ENCODE data around the gene TRIM66.
"Not testable (repeated sequence)": the region's sequence is repeated elsewhere in the genome, so short reads cannot be mapped to it uniquely, and the experiment has no call there.

The TRIM66 gene

GRCh38 chr11:8690374-8691342, 8.2 kb upstream of the TRIM66 start:
- no peak for DNase-seq (ENCODE audit: low spot score)

DNA sequence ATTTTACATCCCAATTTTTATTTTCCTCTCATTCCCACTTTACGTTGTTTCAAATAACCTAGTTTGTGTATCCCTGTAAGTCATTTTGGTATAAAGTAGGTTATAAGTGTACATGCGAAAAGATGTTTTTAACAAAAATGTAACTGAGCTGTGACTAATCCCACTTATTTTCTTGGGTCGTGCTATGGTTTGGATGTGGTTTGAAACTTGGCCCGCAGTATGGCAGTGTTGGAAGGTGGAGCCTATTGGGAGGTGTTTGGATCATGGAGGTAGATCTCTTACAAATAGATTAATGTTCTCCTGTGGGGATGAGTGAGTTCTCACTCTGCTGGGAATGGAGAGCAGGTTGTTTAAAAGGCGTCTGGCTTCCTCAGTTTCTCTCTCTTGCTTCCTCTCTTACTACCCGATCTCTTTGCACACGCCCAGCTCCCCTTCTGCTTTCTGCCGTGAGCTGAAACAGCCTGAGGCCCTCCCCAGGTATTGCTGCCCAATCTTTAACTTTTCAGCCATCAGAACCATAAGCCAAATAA, 7.3 kb upstream of the TRIM66 start:
- peak; percentile 49 for DNase-seq (ENCODE audit: low spot score)

DNA sequence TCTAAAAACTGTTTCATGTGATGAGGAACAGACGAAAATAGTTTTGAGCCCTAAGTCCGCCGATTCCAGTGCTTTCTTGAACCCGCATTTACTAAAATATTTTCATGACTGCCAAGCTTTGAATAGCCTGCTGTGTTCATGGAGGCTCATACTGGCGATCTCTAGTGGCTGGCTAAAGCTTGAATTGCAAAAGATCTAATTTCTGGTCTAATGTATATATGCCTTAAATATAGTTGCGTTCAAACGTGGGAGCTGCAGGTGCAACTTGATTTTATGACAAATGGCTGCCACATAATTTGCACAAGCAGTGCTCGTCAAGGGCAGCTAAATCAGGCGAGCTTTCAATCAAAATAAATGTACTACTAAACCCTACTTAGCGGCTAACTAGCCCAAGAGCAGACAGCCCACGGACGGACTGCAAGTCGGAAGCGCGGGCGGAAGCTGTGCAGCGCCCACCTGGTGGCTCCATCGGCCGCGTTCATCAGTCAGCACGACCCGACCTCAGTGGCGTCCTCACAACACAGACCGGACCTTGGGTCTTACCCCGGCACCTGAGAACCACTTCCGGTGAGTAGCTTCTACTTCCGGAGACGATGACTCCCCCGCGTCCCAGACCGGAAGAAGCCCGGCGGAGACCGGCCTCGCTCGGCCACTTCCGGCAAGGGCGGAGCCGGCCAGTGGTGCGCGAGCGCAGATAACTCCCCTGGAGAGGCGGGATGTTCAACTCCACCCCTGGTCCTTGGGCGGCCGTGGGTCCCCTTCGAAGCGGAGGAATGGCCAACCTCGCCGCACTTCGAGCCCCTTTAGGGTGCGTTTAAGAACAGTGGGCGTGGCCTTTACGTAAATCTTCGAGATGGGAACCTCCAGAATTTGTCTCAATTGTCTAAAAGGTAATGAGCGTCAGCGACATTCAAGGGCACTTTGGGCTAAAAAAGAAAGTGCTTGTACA, 6.2 kb upstream of the TRIM66 start:
- peak; percentile 99 for DNase-seq (ENCODE audit: low spot score)

DNA sequence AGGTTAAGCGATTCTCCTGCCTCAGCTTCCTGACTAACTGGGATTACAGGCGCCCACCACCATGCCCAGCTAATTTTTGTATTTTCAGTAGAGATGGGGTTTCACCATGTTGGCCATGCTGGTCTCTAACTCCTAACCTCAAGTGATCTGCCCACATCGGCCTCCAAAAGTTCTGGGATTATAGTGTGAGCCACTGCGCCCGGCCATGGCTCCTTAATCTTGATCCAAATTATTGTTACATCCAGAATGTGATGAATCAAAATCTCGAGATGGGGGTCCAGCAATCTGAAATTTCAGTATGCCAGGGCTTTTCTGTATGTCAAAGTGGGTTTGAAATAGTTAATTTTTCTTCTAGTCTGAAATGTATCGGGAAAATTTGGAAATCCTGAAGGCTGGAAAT, 3.9 kb upstream of the TRIM66 start:
- no peak for DNase-seq (ENCODE audit: low spot score)

DNA sequence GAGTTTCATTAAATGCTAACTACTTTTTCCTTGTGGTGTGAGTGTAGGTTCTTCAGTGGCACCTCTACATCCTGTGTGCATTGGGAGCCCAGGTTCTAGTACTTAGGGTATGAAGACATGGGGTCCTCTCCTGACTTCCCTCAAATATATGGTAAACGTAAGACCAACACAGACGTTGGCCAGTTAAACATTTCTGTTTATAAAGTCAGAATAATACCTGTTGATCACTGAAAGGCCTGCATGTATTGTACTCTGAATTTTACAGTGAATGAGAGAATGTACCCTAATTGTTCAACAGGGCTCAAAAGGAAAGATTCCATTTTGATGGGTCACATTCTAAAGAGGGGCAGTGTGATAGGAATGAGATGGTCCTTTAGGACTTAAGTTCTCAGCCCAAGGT, 3.4 kb upstream of the TRIM66 start:
- DNase-seq (ENCODE audit: low spot score): peak; percentile 28

- DNase-seq (ENCODE audit: low spot score): peak; percentile 37
Measured at GRCh38 chr11:8685306-8685705, 2.8 kb upstream of the TRIM66 start.

DNA sequence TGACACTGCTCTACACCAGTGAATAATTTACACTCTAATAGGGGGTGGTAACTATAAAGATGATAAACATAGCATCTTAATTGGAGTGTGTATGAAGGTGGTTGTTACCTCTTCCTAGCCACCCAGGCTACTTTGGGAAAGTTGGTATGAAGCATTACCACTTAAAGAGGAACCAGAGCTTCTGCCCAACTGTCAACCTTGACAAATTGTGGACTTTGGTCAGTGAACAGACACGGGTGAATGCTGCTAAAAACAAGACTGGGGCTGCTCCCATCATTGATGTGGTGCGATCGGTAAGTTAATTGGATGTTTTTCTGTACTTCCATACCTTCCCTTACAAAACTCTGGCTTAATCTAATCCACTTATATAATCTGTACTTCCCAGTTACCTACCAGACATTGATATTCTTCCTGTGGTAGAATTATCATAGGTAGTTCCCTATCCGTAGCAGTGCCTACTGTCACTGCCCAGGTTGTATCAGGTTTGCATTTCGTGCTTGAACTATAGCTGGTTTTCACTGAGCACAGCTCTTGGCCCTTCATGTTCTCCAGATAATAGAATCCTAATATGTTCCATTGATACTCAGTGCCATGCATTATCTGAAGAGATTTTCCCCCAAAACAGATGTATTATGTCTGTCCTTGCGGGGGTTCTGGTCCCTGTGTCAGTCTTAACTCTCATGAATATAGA, 2.3 kb upstream of the TRIM66 start:
- DNase-seq (ENCODE audit: low spot score): no peak

- peak; percentile 33 for DNase-seq (ENCODE audit: low spot score)
Measured at GRCh38 chr11:8683115-8683807, 796 bp upstream of the TRIM66 start.

DNA sequence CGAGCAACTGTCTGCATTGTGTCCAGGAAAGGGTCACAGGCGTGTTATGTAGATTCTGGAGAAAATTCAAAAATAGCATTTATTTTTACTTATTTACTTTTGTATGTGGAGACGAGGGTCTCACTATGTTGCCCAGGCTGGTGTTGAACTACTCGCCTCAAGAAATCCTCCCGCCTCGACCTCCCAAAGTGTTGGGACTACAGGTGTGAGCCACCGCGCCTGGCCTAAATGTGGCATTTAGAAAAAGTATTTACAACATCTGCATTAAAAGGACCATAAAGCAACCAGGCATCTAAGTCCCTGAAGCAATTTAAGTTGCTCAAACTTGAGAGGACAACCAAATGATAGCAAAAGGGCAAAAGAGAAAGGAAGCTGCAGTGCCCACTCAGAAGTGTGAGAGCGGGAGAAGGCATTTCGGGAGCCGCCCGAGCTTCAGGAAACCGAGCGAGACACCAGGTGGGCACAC, 595 bp downstream of the TRIM66 start:
- DNase-seq (ENCODE audit: low spot score): peak; percentile 39

- no peak for DNase-seq (ENCODE audit: low spot score)
Measured at GRCh38 chr11:8679006-8679405, 3.5 kb downstream of the TRIM66 start.

DNA sequence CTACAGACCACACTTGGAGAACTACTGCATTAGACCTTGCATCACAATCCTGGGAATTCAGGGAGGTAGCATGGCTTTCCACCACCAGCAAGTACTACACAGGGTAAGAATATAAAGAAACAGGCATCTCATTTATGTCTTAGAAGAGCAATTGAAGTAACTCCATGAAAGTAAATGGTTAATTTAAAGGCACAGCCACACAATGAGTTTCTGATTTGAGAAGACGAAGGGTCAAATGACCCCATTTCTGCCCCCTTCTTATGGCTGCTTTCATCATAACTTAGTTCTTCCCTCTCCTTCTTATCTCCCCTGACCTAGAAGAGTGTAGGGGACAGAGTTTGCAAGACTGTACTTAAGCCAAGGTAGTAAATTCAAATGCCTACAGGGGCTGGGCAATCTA, 6.0 kb downstream of the TRIM66 start:
- DNase-seq (ENCODE audit: low spot score): no peak

DNA sequence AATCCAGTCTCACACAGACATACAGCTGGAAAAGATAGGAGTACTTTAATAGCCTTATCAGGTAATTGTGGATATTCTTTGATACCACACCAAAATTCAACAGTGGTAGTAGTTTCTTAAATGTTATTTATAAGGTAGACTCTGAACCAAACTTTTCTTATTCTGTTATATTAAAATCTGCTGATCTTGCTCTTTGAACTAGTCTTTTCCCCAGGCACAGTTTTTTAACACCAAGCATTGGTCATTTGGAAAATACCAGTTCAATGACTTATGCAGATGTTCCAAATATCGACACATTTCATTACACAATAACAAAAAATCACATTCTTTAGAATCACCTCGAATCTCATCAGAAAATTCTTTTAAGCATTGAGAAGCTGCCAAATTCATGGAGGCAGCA, 7.6 kb downstream of the TRIM66 start:
- no peak for DNase-seq (ENCODE audit: low spot score)

DNA sequence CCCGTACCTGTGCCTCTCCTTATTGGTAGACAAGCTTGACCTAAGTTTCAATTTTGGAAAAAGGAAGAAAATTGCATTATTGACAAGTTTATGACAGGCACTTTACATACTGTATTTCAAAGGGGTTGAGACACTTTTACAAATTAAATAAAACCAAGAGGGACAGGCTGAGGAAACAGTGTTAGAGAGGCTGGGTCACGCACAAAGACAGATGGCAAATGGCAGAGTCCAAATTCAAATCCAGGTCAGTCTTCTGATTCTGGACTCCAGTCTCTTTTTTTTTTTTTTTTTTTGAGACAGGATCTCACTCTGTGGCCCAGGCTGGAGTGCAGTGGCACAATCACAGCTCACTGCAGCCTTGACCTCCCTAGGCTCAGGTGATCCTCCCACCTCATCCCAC, 10.1 kb downstream of the TRIM66 start:
- no peak for DNase-seq (ENCODE audit: low spot score)

DNA sequence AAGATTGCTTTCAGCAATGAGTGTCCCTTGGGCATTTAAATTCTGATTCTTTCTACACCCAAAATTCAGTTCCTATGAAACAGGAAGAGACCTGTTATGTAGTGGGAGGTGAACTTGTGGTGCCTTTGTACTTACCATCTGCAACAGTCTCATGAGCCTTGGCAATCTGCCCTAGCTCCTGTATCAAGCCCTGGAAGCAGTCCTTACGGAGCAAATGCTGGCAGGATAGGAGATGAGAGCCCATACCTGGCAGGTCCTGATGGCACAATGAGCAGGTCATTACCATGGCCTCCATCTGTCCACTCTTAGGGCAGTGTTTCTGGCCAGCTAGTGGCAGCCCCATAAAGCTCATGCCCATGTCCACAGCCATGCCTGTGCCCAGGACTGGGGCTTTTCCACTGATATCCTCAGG, 10.8 kb downstream of the TRIM66 start:
- DNase-seq (ENCODE audit: low spot score): no peak

DNA sequence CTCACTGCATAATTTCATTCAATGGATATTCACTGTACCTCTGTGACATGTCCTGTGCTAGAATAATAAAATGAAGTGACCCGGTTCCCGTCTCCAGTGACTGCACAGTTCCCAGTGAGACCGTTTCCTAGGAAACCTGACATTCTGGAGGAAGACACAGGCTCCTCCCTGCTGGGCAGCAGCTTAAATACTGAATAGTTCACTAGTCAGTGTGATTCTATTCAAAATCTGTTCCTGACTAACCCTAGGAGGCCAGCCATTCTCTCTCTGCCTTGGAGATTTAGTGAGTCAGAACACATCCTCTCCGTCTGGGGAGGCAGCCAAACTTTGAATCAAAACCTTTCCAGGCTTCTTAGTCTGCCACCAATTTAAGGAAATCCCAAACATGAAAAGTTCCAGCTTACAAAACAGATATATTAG, 11.3 kb downstream of the TRIM66 start:
- peak; percentile 96 for DNase-seq (ENCODE audit: low spot score)

- not testable (repeated sequence) for DNase-seq (ENCODE audit: low spot score)
Measured at GRCh38 chr11:8670081-8670480, 12.4 kb downstream of the TRIM66 start.

DNA sequence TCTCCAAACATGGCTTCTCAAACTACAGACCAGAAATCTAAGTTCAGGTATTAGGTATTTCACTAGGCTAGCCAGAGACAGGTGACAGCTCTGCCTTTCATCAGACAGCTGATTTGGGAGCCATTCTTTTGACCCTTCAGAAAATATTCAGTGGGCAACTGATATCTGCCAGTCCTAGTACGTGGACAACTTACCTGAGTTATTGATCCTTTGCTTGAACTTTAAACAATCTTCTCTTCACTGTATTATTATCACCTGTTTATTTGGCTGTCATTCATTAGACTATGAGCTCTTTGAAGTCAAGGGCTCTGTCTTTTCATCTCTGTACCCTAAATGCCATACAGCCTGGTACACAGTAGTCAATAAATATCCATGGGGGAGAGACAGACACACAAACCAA, 17.2 kb downstream of the TRIM66 start:
- no peak for DNase-seq (ENCODE audit: low spot score)

DNA sequence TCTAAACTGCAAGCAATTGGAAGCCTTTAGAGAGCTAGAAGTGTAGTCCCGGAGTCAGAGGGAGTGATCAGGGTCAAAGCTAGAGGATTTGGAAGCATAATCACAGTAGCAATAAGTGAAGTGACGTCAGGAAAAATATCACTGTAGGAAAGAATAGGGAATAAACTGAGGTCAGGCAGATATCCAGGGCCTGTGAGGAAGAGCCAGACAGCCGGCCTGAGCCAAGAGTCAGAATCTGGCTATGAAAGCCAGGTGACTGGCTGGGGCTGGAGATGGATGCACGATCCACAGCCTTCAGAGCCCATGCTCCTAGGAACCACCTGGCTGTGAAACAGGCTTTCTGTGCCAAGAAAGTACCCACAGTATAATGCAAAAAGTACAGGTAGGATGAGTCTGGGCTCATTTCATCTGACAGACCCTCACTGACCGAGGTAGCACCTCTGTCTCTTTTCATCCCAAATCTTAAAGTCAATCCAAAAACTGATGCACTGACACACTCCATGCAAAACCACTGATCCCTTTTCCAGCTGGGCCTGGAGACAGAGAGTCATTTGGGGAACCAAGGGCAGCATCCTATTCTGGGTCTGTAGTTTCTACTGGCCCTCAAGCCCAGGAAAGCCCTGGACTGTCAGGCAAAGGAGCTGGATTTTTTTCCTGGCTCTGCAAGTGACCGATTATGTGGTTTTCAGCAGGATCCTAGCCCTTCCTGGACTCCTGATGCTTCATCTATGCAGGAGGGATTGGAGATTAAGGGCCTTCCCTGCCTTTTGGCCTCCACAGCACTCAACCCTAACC, 21.3 kb downstream of the TRIM66 start:
- no peak for DNase-seq (ENCODE audit: low spot score)

DNA sequence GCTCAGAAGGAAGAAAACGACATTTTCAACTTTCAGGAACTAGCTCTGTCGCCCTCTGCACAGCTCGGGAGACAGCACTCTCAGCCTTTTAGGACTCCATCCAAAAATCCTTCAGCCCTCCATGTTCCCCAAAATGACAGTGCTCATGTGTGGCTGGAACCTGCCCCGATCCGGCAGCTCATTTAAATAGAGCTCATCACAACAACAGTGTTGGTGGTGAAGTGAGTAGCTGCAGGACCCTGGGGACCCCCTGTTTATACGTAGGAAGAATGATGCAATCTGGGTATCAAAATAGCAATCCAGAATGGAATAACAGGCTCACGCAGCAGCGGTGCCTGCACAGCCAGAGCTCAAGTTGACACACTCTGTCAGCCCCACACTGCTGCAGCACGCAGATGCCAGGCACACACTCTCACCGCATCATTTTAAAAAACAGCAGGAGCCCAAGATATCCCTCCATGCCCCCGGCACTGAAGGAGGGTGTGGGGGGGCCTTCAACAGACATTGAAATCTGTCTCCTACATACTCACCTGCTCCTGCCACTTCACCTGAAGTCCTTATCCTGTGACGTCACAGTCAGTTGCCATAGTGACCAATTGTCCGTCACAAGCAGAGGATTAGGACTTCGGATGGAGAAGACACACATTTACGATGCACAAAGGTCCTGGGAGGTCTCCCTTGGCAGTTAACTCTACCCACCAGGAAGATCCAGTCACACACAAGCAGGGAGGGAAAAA, 24.0 kb downstream of the TRIM66 start:
- DNase-seq (ENCODE audit: low spot score): no peak

DNA sequence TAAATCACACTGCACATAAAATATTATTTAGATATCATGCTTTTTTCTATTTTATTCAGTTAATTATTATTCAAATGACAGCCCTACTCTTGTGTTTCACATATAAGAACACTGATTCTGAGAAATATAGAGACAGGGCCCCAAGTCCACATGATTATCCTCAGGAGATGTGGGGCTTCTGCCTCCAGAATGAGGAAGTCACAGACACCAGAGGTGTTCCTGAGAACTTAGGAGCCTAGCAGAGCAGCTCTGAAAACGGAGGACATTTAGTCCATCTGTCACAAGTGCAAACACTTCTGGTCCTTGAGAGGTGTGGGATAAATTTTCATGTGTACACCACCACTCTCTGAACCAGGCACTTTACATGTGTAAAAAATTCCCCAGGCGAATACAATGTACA, 26.2 kb downstream of the TRIM66 start:
- no peak for DNase-seq (ENCODE audit: low spot score)
